Subcutaneous abdominal adipose tissue (tissue), 5 donors: Measurements from ENCODE around the gene CLIC6.
A peak's percentile ranks its signal among the peaks of the same experiment; 100 is the strongest.
"Not testable (repeated sequence)": the region's sequence is repeated elsewhere in the genome, so short reads cannot be mapped to it uniquely, and the experiment has no call there.

ENCODE experiments used
- H3K27ac ChIP-seq: one replicate; pipeline ENCODE4 v1.7.0; 2013; ENCODE audit warnings: low read depth, mild to moderate bottlenecking, inconsistent platforms, low read length, moderate library complexity
- H3K27me3 ChIP-seq, 5 donors: one replicate each; pipeline ENCODE4 v1.7.0; 2013; ENCODE audit warnings: low read length in 5 of 5, inconsistent platforms in 1 of 5; ENCODE audit not compliant: control insufficient read depth in 5 of 5, insufficient read depth in 4 of 5
- H3K36me3 ChIP-seq, 5 donors: one replicate each; pipeline ENCODE4 v1.7.0; 2013; ENCODE audit warnings: low read length in 5 of 5; ENCODE audit not compliant: control insufficient read depth in 5 of 5, insufficient read depth in 5 of 5
- H3K4me1 ChIP-seq, 5 donors: one replicate each; pipeline ENCODE4 v1.7.0; 2013; ENCODE audit warnings: low read length in 5 of 5, mild to moderate bottlenecking in 3 of 5, moderate library complexity in 1 of 5; ENCODE audit not compliant: control insufficient read depth in 5 of 5, insufficient read depth in 5 of 5
- H3K4me3 ChIP-seq, 5 donors: one replicate each; pipeline ENCODE4 v1.7.0; 2013; ENCODE audit warnings: low read length in 5 of 5, low read depth in 1 of 5
- H3K9ac ChIP-seq, 5 donors: one replicate each; pipeline ENCODE4 v1.7.0; 2013; ENCODE audit warnings: low read length in 5 of 5, mild to moderate bottlenecking in 4 of 5, moderate library complexity in 3 of 5
- H3K9me3 ChIP-seq, 5 donors: one replicate each; pipeline ENCODE4 v1.7.0; 2013; ENCODE audit warnings: low read length in 5 of 5; ENCODE audit not compliant: control insufficient read depth in 5 of 5
- donor health status: healthy.
- donor health status: healthy.
- donor health status: healthy.
- donor health status: healthy.
- donor health status: healthy.

CLIC6 gene

GRCh38 chr21:34650861-34651431 lies 17.8 kb upstream of the CLIC6 start:
- Histone ChIP-seq H3K4me1 (peaks cover 0 to 5% (median 0%) of the 10 kb centered on the region in 5 donors), H3K27ac (no peak overlapping the region), H3K9ac (no peak overlapping the region), H3K9me3 (peaks cover 2 to 13% (median 6%) of the 10 kb centered on the region in 5 donors), H3K4me3 (no peak overlapping the region), H3K36me3 (no peaks in the 10 kb centered on the region), H3K27me3 (peaks cover 0 to 11% (median 3%) of the 10 kb centered on the region in 5 donors)

GRCh38 chr21:34651642-34652041 lies 17.2 kb upstream of the CLIC6 start:
- Histone ChIP-seq H3K9me3 (peaks cover 2 to 13% (median 6%) of the 10 kb centered on the region in 5 donors), H3K27me3 (peaks cover 0 to 11% (median 3%) of the 10 kb centered on the region in 5 donors), H3K36me3 (no peaks in the 10 kb centered on the region), H3K4me1 (peaks cover 0 to 5% (median 0%) of the 10 kb centered on the region in 5 donors), H3K4me3 (no peak overlapping the region), H3K9ac (no peak overlapping the region), H3K27ac (no peak overlapping the region)

GRCh38 chr21:34653522-34653921 lies 15.3 kb upstream of the CLIC6 start:
- Histone ChIP-seq H3K4me3 (no peak overlapping the region), H3K4me1 (peaks cover 0 to 5% (median 0%) of the 10 kb centered on the region in 5 donors), H3K36me3 (no peaks in the 10 kb centered on the region), H3K9me3 (peaks cover 2 to 13% (median 6%) of the 10 kb centered on the region in 5 donors), H3K27me3 (peaks cover 0 to 14% (median 0%) of the 10 kb centered on the region in 5 donors), H3K9ac (no peak overlapping the region), H3K27ac (no peak overlapping the region)

- no peak overlapping the region for H3K27ac ChIP-seq
- H3K4me3 ChIP-seq, result no peak overlapping the region
- H3K4me1 ChIP-seq, result no peaks in the 10 kb centered on the region
- H3K27me3 ChIP-seq, result peaks cover 0 to 10% (median 5%) of the 10 kb centered on the region in 5 donors
- peaks cover 12 to 22% (median 20%) of the 10 kb centered on the region in 5 donors for H3K9me3 ChIP-seq
- H3K36me3 ChIP-seq, result no peaks in the 10 kb centered on the region
- no peak overlapping the region for H3K9ac ChIP-seq
Measured at GRCh38 chr21:34661848-34662247, 6.9 kb upstream of the CLIC6 start.

GRCh38 chr21:34667761-34668160 lies 1.0 kb upstream of the CLIC6 start:
- Histone ChIP-seq H3K4me3 (no peak overlapping the region), H3K36me3 (no peaks in the 10 kb centered on the region), H3K27me3 (peaks cover 0 to 34% (median 28%) of the 10 kb centered on the region in 5 donors), H3K9ac (no peak overlapping the region), H3K27ac (no peak overlapping the region), H3K9me3 (no peaks in the 10 kb centered on the region), H3K4me1 (peaks cover 0 to 26% (median 19%) of the 10 kb centered on the region in 5 donors)

GRCh38 chr21:34669149-34669879 lies 520 bp downstream of the CLIC6 start:
- no peak overlapping the region for H3K27ac ChIP-seq
- H3K9ac ChIP-seq, result peak overlapping the region in 2 of 5 donors; percentile 53 to 64
- no peaks in the 10 kb centered on the region for H3K36me3 ChIP-seq
- peaks cover 0 to 39% (median 28%) of the 10 kb centered on the region in 5 donors for H3K27me3 ChIP-seq
- peaks cover 0 to 26% (median 19%) of the 10 kb centered on the region in 5 donors for H3K4me1 ChIP-seq
- no peaks in the 10 kb centered on the region for H3K9me3 ChIP-seq
- H3K4me3 ChIP-seq, result peak overlapping the region in 4 of 5 donors; percentile 39 to 65 (median 52)

- H3K27ac ChIP-seq, H3K9me3 ChIP-seq, H3K36me3 ChIP-seq: not testable (repeated sequence)
- Histone ChIP-seq H3K27me3 (peaks cover 0 to 41% (median 28%) of the 10 kb centered on the region in 5 donors), H3K9ac (peak overlapping the region in 2 of 5 donors; percentile 74 to 77), H3K4me3 (peak overlapping the region in 4 of 5 donors; percentile 51 to 80 (median 61)), H3K4me1 (peaks cover 0 to 26% (median 19%) of the 10 kb centered on the region in 5 donors)
Measured at GRCh38 chr21:34669880-34670219, 1.1 kb downstream of the CLIC6 start.

GRCh38 chr21:34670220-34670961 lies 1.6 kb downstream of the CLIC6 start:
- no peaks in the 10 kb centered on the region for H3K9me3 ChIP-seq
- H3K4me1 ChIP-seq, result peaks cover 0 to 26% (median 19%) of the 10 kb centered on the region in 5 donors
- H3K36me3 ChIP-seq, result no peaks in the 10 kb centered on the region
- no peak overlapping the region for H3K27ac ChIP-seq
- peaks cover 0 to 41% (median 28%) of the 10 kb centered on the region in 5 donors for H3K27me3 ChIP-seq
- peak overlapping the region in 4 of 5 donors; percentile 51 to 80 (median 61) for H3K4me3 ChIP-seq
- peak overlapping the region in 4 of 5 donors; percentile 11 to 77 (median 58) for H3K9ac ChIP-seq

- Histone ChIP-seq H3K9ac (no peak overlapping the region), H3K27me3 (peaks cover 0 to 46% (median 28%) of the 10 kb centered on the region in 5 donors), H3K27ac (no peak overlapping the region), H3K4me3 (peak overlapping the region in 3 of 5 donors; percentile 51 to 65 (median 57)), H3K4me1 (peaks cover 0 to 26% (median 19%) of the 10 kb centered on the region in 5 donors), H3K9me3 (no peaks in the 10 kb centered on the region), H3K36me3 (no peaks in the 10 kb centered on the region)
Measured at GRCh38 chr21:34670962-34671348, 2.2 kb downstream of the CLIC6 start.
